Sigmoid colon (tissue), 4 donors: Measurements from ENCODE around the gene SIGLEC9.

Experiments
- POLR2AphosphoS5 ChIP-seq, 4 donors: sonication (generic); formaldehyde crosslinking; IDR thresholded peaks; one replicate each; pipeline ENCODE4 v1.6.1; 2017; ENCODE audit warnings: antibody characterized with exemption in 4 of 4
- TF ChIP-seq, protein P1 (sequence below), 4 experiments: fragments of 450-650 bp in 3 of 4; fragments of 200-600 bp in 1 of 4; IDR thresholded peaks; one replicate each; pipeline ENCODE4 v1.5.1; 2016 to 2019; ENCODE audit warnings: antibody characterized with exemption in 4 of 4, mild to moderate bottlenecking in 3 of 4, moderate library complexity in 2 of 4

DNA sequence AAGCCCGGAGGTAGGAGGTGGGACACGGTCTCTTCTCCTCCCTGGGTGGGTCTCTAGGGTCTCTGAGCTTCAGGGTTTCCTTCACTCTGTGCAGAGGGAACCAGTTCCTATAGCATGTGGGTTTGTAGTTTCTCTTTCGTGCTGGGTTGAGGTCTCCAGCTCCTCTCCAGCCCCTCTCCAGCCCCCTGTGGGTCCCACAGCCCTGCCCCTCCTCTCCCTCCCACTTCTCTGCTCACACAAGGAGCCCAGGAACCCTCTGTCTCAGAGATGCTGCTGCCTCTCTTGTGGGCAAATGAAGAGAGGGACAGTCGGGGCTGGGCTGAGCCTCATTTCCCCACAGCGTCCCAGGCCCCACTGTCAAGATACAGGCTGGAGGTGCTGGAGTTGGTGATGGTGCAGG is 18.8 kb downstream of the SIGLEC9 start:
- TF ChIP-seq, protein P1, sequence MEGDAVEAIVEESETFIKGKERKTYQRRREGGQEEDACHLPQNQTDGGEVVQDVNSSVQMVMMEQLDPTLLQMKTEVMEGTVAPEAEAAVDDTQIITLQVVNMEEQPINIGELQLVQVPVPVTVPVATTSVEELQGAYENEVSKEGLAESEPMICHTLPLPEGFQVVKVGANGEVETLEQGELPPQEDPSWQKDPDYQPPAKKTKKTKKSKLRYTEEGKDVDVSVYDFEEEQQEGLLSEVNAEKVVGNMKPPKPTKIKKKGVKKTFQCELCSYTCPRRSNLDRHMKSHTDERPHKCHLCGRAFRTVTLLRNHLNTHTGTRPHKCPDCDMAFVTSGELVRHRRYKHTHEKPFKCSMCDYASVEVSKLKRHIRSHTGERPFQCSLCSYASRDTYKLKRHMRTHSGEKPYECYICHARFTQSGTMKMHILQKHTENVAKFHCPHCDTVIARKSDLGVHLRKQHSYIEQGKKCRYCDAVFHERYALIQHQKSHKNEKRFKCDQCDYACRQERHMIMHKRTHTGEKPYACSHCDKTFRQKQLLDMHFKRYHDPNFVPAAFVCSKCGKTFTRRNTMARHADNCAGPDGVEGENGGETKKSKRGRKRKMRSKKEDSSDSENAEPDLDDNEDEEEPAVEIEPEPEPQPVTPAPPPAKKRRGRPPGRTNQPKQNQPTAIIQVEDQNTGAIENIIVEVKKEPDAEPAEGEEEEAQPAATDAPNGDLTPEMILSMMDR (IDR thresholded peaks at IDR 0.05), result no peak
- no peak for TF ChIP-seq POLR2AphosphoS5 (IDR thresholded peaks at IDR 0.05)
